Stimulated activated CD4-positive, alpha-beta T cell treated with anti-CD3 and anti-CD28 coated beads, Interleukin-15, amount 100 ng/mL, for 1 hour (primary cell): Measurements from ENCODE around the gene FLAD1.

Experiments used
- DNase-seq, 2 donors: peaks; one replicate each; pipeline ENCODE4 v3.0.0-alpha.2; 2020; ENCODE audit warnings: low read depth in 1 of 2, low spot score in 1 of 2

FLAD1 gene

GRCh38 chr1:155034318-155035208 lies 51.4 kb downstream of the FLAD1 start:
- no peak for DNase-seq

- no peak for DNase-seq
These were observed 52.8 kb downstream of the FLAD1 start for GRCh38 chr1:155035936-155036335.

- DNase-seq = no peak
These were observed 53.9 kb downstream of the FLAD1 start for GRCh38 chr1:155037043-155037442.

GRCh38 chr1:155037851-155038441 lies 54.8 kb downstream of the FLAD1 start:
- no peak for DNase-seq

- no peak for DNase-seq
These were observed 55.6 kb downstream of the FLAD1 start for GRCh38 chr1:155038602-155039307.

GRCh38 chr1:155039308-155039669 lies 56.1 kb downstream of the FLAD1 start:
- no peak for DNase-seq

GRCh38 chr1:155040358-155041093 lies 57.4 kb downstream of the FLAD1 start:
- no peak for DNase-seq
